B cell (primary cell): Measurements from ENCODE around the gene KAT7. TPM values are rescaled to one million over a fixed set of nuclear protein-coding genes. Genes with fewer than 3 reads are reported as not detected.

Experiments used
- ATAC-seq: fragments of 200-7000 bp; cut with Tn5 transposase; one replicate; pipeline ENCODE4 v1.10.0; 2021; ENCODE audit warnings: low read depth, mild to moderate bottlenecking, moderate number of reproducible peaks, moderate library complexity
- CTCF ChIA-PET: fragments of 350-600 bp; sonication (Branson Sonifier 250); formaldehyde crosslinking; loops from one replicate; lab custom pipeline; 2021; ENCODE audit warnings: antibody characterized with exemption, inconsistent platforms; lab: Charles Lee
- POLR2A ChIA-PET: fragments of 350-600 bp; sonication (Branson Sonifier 250); formaldehyde crosslinking; loops from one replicate; lab custom pipeline; 2021; ENCODE audit warnings: antibody characterized with exemption; lab: Charles Lee
- DNase-seq: peaks from one replicate; pipeline ENCODE4 v3.0.0; 2013
- H2AFZ ChIP-seq: 2 replicates; pipeline ENCODE4 v1.6.1; 2012; ENCODE audit warnings: mild to moderate bottlenecking, low read depth, low read length; ENCODE audit not compliant: insufficient read depth, poor library complexity, severe bottlenecking
- H3K27ac ChIP-seq, 2 donors: 1 replicate in 1 of 2; 2 replicates in 1 of 2; pipeline ENCODE4 v1.5.1; 2012 to 2013; ENCODE audit warnings: low read length in 2 of 2, mild to moderate bottlenecking in 2 of 2, moderate library complexity in 1 of 2
- H3K27me3 ChIP-seq, 4 experiments: fragments of 200-600 bp in 1 of 4; sonication (generic) in 1 of 4; replicated peaks in 1 of 4; 1 replicate in 2 of 4; 2 replicates in 2 of 4; pipeline versions ENCODE4 v1.6.1 to v1.7.0; 2013 to 2016; ENCODE audit warnings: low read length in 3 of 4, mild to moderate bottlenecking in 2 of 4, mixed read lengths in 1 of 4, moderate library complexity in 1 of 4; ENCODE audit not compliant: insufficient read depth in 4 of 4, control insufficient read depth in 3 of 4; ENCODE audit errors: control extremely low read depth in 1 of 4
- H3K36me3 ChIP-seq, 2 experiments: replicated peaks in 1 of 2; 1 replicate in 1 of 2; 2 replicates in 1 of 2; pipeline versions ENCODE4 v1.6.1 to v1.7.1; 2013; ENCODE audit warnings: low read length in 1 of 2; ENCODE audit not compliant: insufficient read depth in 2 of 2, control insufficient read depth in 1 of 2; ENCODE audit errors: control extremely low read depth in 1 of 2, extremely low read depth in 1 of 2
- H3K4me1 ChIP-seq, 2 donors: fragments of 200-600 bp in 1 of 2; sonication (generic) in 1 of 2; 1 replicate in 1 of 2; 2 replicates in 1 of 2; pipeline versions ENCODE4 v1.5.1 to v1.6.1; 2013 to 2017; ENCODE audit warnings: low read length in 2 of 2; ENCODE audit not compliant: control insufficient read depth in 2 of 2, insufficient read depth in 2 of 2
- H3K4me2 ChIP-seq: replicated peaks from 2 replicates; pipeline ENCODE3; 2012; ENCODE audit warnings: mild to moderate bottlenecking, low read depth, low read length; ENCODE audit not compliant: poor library complexity, severe bottlenecking
- H3K4me3 ChIP-seq, 5 experiments: fragments of 200-600 bp in 1 of 5; sonication (generic) in 1 of 5; 1 replicate in 3 of 5; 2 replicates in 2 of 5; pipeline versions ENCODE4 v1.5.1 to v1.7.0; 2011 to 2016; ENCODE audit warnings: low read length in 4 of 5, mild to moderate bottlenecking in 4 of 5, low read depth in 2 of 5, control low read depth in 1 of 5, moderate library complexity in 1 of 5; ENCODE audit not compliant: insufficient read depth in 1 of 5; ENCODE audit errors: control extremely low read depth in 1 of 5, extremely low read depth in 1 of 5
- H3K79me2 ChIP-seq: fragments of 200-600 bp; sonication (generic); one replicate; pipeline ENCODE4 v1.6.0; 2016; ENCODE audit warnings: low read length; ENCODE audit not compliant: control insufficient read depth, insufficient read depth
- H3K9ac ChIP-seq: fragments of 200-600 bp; sonication (generic); 2 replicates; pipeline ENCODE4 v1.6.1; 2017; ENCODE audit warnings: mild to moderate bottlenecking, low read length, moderate library complexity
- H3K9me3 ChIP-seq, 3 donors: one replicate each; pipeline versions ENCODE4 v1.6.1 to v1.7.1; 2013; ENCODE audit warnings: low read length in 2 of 3; ENCODE audit not compliant: control insufficient read depth in 2 of 3, insufficient read depth in 1 of 3; ENCODE audit errors: control extremely low read depth in 1 of 3
- H4K20me1 ChIP-seq: 2 replicates; pipeline ENCODE4 v1.6.0; 2012; ENCODE audit warnings: mild to moderate bottlenecking, low read length; ENCODE audit not compliant: insufficient read depth, control insufficient read depth, poor library complexity, severe bottlenecking
- H3K27ac Mint-ChIP-seq: one replicate; pipeline ENCODE4 v1.8.0; 2021; ENCODE audit warnings: mixed read lengths
- H3K27me3 Mint-ChIP-seq: one replicate; pipeline ENCODE4 v1.8.0; 2021; ENCODE audit warnings: mixed read lengths
- H3K4me1 Mint-ChIP-seq: one replicate; pipeline ENCODE4 v1.8.0; 2021; ENCODE audit warnings: mixed read lengths
- H3K4me3 Mint-ChIP-seq: one replicate; pipeline ENCODE4 v1.8.0; 2021; ENCODE audit warnings: mixed read lengths
- H3K9me3 Mint-ChIP-seq: one replicate; pipeline ENCODE4 v1.8.0; 2022; ENCODE audit warnings: mixed read lengths; ENCODE audit not compliant: insufficient read depth
- EZH2 ChIP-seq: IDR thresholded peaks from 2 replicates; pipeline ENCODE4 v1.6.1; 2012; ENCODE audit warnings: borderline replicate concordance, low read depth, mild to moderate bottlenecking, moderate library complexity, low read length; ENCODE audit not compliant: insufficient read depth, poor library complexity, severe bottlenecking
- WGBS: methylation state at CpG from one replicate; pipeline ENCODE4 v1.1.5; 2013; ENCODE audit warnings: missing lambda C conversion rate; ENCODE audit not compliant: insufficient coverage; 5-methylcytosine and 5-hydroxymethylcytosine counted together
- intact Hi-C: fragments of 100-400 bp; cut with micrococcal nuclease; formaldehyde crosslinking; loops from one replicate; pipeline ENCODE4 v1.10.0; 2022
- polyA plus RNA-seq: library from polyadenylated mRNA; depleted of rRNA; stranded (reverse); fragments of >200 nt; gene quantifications from 2 replicates; pipeline ENCODE4 v1.2.3, GENCODE V29; 2012
- total RNA-seq, 2 donors: library from RNA; stranded (reverse); fragments of 120-200 nt in 1 of 2; gene quantifications; 1 replicate in 1 of 2; 2 replicates in 1 of 2; pipeline versions ENCODE4 v1.2.3 to v1.2.4, GENCODE V29; 2013 to 2022
- TF ChIP-seq, protein P1 (sequence below): fragments of 200-600 bp; IDR thresholded peaks from one replicate; pipeline ENCODE4 v1.8.0; 2022; ENCODE audit warnings: antibody characterized with exemption, mild to moderate bottlenecking

KAT7 gene
- total and polyA plus RNA-seq, 2 donors (not counting 1 experiment from before 2014, with no cell fraction given), result 16.7 to 124 TPM

DNA sequence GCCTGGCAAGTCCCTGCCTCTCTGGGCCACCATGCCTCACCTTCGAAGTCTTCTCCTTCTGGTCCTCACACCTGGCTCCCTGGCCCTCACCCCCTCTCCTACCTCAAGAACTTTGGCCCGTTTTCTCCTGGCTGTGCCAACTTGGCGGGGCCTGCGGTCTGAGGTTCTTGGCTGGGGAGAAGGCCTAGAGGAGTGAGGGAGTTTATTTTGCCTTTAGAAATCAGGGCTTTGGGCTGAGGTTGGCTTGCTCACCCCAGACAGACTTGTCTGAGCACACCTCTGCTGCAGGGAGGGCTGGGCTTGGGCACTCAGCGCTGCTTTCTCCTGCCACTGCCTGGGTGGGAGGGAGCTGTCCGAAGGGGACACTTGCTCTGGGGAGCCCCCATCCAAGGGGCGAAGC is 82.7 kb downstream of the KAT7 start:
- no peaks in the 10 kb centered on the region for H3K36me3 ChIP-seq
- H3K9me3 Mint-ChIP-seq, result no peaks in the 10 kb centered on the region
- ChIA-PET POLR2A (no interaction called here), CTCF (interaction anchor here (1.1 kb wide), 1 partner anchor 12 kb away, joined by 3 read pairs; no protein-coding TSS in a partner anchor)
- peaks cover 0 to 3% of the 10 kb centered on the region in 2 donors for H3K4me1 ChIP-seq
- TF ChIP-seq, protein P1, sequence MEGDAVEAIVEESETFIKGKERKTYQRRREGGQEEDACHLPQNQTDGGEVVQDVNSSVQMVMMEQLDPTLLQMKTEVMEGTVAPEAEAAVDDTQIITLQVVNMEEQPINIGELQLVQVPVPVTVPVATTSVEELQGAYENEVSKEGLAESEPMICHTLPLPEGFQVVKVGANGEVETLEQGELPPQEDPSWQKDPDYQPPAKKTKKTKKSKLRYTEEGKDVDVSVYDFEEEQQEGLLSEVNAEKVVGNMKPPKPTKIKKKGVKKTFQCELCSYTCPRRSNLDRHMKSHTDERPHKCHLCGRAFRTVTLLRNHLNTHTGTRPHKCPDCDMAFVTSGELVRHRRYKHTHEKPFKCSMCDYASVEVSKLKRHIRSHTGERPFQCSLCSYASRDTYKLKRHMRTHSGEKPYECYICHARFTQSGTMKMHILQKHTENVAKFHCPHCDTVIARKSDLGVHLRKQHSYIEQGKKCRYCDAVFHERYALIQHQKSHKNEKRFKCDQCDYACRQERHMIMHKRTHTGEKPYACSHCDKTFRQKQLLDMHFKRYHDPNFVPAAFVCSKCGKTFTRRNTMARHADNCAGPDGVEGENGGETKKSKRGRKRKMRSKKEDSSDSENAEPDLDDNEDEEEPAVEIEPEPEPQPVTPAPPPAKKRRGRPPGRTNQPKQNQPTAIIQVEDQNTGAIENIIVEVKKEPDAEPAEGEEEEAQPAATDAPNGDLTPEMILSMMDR, result no peak
- no peak for TF ChIP-seq EZH2
- no peak overlapping the region for H3K27ac Mint-ChIP-seq
- no peak overlapping the region for H3K4me3 ChIP-seq
- H3K4me1 Mint-ChIP-seq, result no peaks in the 10 kb centered on the region
- DNase-seq, result no peak
- H3K4me2 ChIP-seq, result no peak overlapping the region
- H3K9me3 ChIP-seq, result no peaks in the 10 kb centered on the region
- ATAC-seq, result no peak
- H3K9ac ChIP-seq, result no peak overlapping the region
- 92% methylated on average over 6 of the region's 7 CpGs for WGBS
- H3K79me2 ChIP-seq, result no peaks in the 10 kb centered on the region
- H3K4me3 Mint-ChIP-seq, result no peak overlapping the region
- peaks cover 0 to 15% (median 1%) of the 10 kb centered on the region in 4 experiments for H3K27me3 ChIP-seq
- H4K20me1 ChIP-seq, result no peaks in the 10 kb centered on the region
- intact Hi-C loops, result no loop called here
- no peak overlapping the region for H3K27ac ChIP-seq
- H3K27me3 Mint-ChIP-seq, result peaks cover 37% of the 10 kb centered on the region
- no peak overlapping the region for H2AFZ ChIP-seq

DNA sequence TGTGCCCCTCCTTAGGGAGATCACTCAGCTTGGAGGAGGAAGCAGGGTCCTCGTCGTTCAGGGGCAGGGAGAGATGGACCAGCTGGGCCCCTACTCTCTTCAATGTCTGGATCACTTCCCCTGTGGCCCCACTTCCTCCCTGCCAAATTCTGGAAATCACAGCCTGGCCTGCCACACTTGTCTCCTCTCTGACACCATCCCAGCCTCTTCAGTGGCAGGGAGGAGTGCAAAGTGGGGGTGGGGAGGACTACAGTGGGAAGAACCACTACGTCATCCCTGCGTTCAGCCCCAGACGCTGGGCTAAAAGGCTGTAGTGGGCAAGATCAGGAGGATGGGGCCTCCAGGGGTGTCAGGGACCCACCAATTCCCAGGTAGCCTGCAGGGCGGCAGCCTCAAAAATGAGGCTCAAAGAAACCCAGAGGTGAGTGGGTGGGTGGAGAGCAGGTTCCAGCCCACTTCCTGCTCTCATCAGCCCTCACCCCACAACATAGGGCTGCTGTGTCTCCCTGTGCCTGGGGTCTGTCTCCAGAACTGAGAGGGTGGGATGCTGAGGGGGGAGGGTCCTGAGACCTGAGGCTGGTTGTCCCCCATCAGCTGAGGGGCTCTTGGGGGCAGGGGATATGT is 84.4 kb downstream of the KAT7 start:
- intact Hi-C loops, result no loop called here
- Mint-ChIP-seq H3K27ac (no peak overlapping the region), H3K27me3 (peaks cover 40% of the 10 kb centered on the region), H3K4me1 (no peaks in the 10 kb centered on the region), H3K4me3 (no peak overlapping the region), H3K9me3 (no peaks in the 10 kb centered on the region)
- Histone ChIP-seq H3K9ac (no peak overlapping the region), H3K27ac (no peak overlapping the region), H3K4me3 (no peak overlapping the region), H3K27me3 (peaks cover 0 to 16% (median 1%) of the 10 kb centered on the region in 4 experiments), H3K9me3 (no peaks in the 10 kb centered on the region), H3K4me1 (peaks cover 0 to 3% of the 10 kb centered on the region in 2 donors), H3K36me3 (no peaks in the 10 kb centered on the region), H3K4me2 (no peak overlapping the region), H2AFZ (no peak overlapping the region), H3K79me2 (no peaks in the 10 kb centered on the region), H4K20me1 (no peaks in the 10 kb centered on the region)
- CTCF ChIA-PET, result interaction anchor here (1.1 to 1.5 kb wide), 3 partner anchors 12 to 179 kb away, joined by 3 to 4 read pairs (median 3); no protein-coding TSS in a partner anchor
- 88% methylated on average over 3 of the region's 6 CpGs for WGBS
- DNase-seq (no peak), ATAC-seq (no peak)
- POLR2A ChIA-PET, result no interaction called here
- TF ChIP-seq, protein P1, result no peak
- TF ChIP-seq EZH2, result no peak
